Measurements from ENCODE around the gene MBD6.
"Not testable (repeated sequence)": the region's sequence is repeated elsewhere in the genome, so short reads cannot be mapped to it uniquely, and the experiment has no call there.

The MBD6 gene

DNA sequence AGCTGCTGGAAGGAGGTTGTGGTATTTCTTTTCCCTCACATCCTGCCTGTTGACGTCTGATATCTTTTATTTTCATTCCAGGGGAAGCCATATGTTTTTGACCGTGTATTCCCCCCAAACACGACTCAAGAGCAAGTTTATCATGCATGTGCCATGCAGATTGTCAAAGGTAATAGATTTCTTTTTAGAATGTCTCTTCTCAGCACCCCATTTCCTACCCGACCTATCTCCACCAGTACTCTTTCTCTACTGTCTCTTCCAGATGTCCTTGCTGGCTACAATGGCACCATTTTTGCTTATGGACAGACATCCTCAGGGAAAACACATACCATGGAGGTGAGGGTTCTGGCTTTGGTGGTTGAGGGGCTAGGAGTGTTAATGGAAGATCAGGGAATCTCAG, 40.7 kb downstream of the MBD6 start:
- DNase-seq (ENCODE audit: low read depth, low spot score), result no peak
- Histone ChIP-seq H3K4me3 (no peak overlapping the region), H3K9me3 (ENCODE audit: low read depth, low read length) (no peaks in the 10 kb centered on the region), H3K9ac (ENCODE audit: insufficient read length) (no peak overlapping the region), H3K36me3 (ENCODE audit: insufficient read depth, low read length) (no peaks in the 10 kb centered on the region), H3K27ac (no peak overlapping the region)
- TF ChIP-seq FOXP2 (optimal IDR thresholded peaks at IDR 0.05; ENCODE audit: control extremely low read depth, extremely low read length, insufficient read depth), result no peak
- no peak for TF ChIP-seq POLR2AphosphoS5 (IDR thresholded peaks at IDR 0.05; ENCODE audit: borderline replicate concordance, low read depth, low read length)
- no peak for TF ChIP-seq EZH2 (IDR thresholded peaks at IDR 0.05)

GRCh38 chr12:57564178-57564740, 41.6 kb downstream of the MBD6 start:
- no peak for DNase-seq (ENCODE audit: low read depth, low spot score)
- H3K27ac ChIP-seq, result no peak overlapping the region
- no peak overlapping the region for H3K9ac ChIP-seq (ENCODE audit: insufficient read length)
- TF ChIP-seq FOXP2 (optimal IDR thresholded peaks at IDR 0.05; ENCODE audit: control extremely low read depth, extremely low read length, insufficient read depth) (no peak), EZH2 (IDR thresholded peaks at IDR 0.05) (no peak), POLR2AphosphoS5 (IDR thresholded peaks at IDR 0.05; ENCODE audit: borderline replicate concordance, low read depth, low read length) (no peak)
- no peak overlapping the region for H3K4me3 ChIP-seq
- H3K36me3 ChIP-seq (ENCODE audit: insufficient read depth, low read length), result no peaks in the 10 kb centered on the region
- no peaks in the 10 kb centered on the region for H3K9me3 ChIP-seq (ENCODE audit: low read depth, low read length)

GRCh38 chr12:57568838-57569237, 46.2 kb downstream of the MBD6 start:
- TF ChIP-seq EZH2 (IDR thresholded peaks at IDR 0.05) (no peak), POLR2AphosphoS5 (IDR thresholded peaks at IDR 0.05; ENCODE audit: borderline replicate concordance, low read depth, low read length) (no peak), FOXP2 (optimal IDR thresholded peaks at IDR 0.05; ENCODE audit: control extremely low read depth, extremely low read length, insufficient read depth) (no peak)
- Histone ChIP-seq H3K27ac (no peak overlapping the region), H3K4me3 (no peak overlapping the region), H3K9me3 (ENCODE audit: low read depth, low read length) (no peaks in the 10 kb centered on the region), H3K36me3 (ENCODE audit: insufficient read depth, low read length) (no peaks in the 10 kb centered on the region), H3K9ac (ENCODE audit: insufficient read length) (no peak overlapping the region)
- DNase-seq (ENCODE audit: low read depth, low spot score), result no peak

GRCh38 chr12:57569858-57570257, 47.2 kb downstream of the MBD6 start:
- no peak overlapping the region for H3K9ac ChIP-seq (ENCODE audit: insufficient read length)
- no peaks in the 10 kb centered on the region for H3K36me3 ChIP-seq (ENCODE audit: insufficient read depth, low read length)
- no peak for DNase-seq (ENCODE audit: low read depth, low spot score)
- no peak overlapping the region for H3K27ac ChIP-seq
- TF ChIP-seq EZH2 (IDR thresholded peaks at IDR 0.05) (no peak), FOXP2 (optimal IDR thresholded peaks at IDR 0.05; ENCODE audit: control extremely low read depth, extremely low read length, insufficient read depth) (no peak), POLR2AphosphoS5 (IDR thresholded peaks at IDR 0.05; ENCODE audit: borderline replicate concordance, low read depth, low read length) (no peak)
- H3K4me3 ChIP-seq, result no peak overlapping the region
- no peaks in the 10 kb centered on the region for H3K9me3 ChIP-seq (ENCODE audit: low read depth, low read length)

DNA sequence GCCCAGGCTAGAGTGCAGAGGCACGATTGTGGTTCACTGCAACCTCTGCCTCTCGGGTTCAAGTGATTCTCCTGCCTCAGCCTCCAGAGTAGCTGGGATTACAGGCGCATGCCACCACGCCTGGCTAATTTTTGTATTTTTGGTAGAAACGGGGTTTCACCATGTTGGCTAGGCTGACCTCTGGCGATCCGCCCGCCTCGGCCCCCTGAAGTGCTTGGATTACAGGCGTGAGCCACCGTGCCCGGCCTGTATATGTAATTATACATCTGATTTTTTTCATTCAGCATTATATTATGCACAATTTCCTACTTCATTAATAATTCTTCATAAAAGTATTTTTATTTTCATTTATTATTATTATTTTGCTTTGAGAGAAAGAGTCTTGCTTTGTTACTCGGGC, 47.8 kb downstream of the MBD6 start:
- DNase-seq (ENCODE audit: low read depth, low spot score); H3K4me3 ChIP-seq; H3K27ac ChIP-seq; H3K36me3 ChIP-seq (ENCODE audit: insufficient read depth, low read length); H3K9ac ChIP-seq (ENCODE audit: insufficient read length); H3K9me3 ChIP-seq (ENCODE audit: low read depth, low read length): not testable (repeated sequence)

DNA sequence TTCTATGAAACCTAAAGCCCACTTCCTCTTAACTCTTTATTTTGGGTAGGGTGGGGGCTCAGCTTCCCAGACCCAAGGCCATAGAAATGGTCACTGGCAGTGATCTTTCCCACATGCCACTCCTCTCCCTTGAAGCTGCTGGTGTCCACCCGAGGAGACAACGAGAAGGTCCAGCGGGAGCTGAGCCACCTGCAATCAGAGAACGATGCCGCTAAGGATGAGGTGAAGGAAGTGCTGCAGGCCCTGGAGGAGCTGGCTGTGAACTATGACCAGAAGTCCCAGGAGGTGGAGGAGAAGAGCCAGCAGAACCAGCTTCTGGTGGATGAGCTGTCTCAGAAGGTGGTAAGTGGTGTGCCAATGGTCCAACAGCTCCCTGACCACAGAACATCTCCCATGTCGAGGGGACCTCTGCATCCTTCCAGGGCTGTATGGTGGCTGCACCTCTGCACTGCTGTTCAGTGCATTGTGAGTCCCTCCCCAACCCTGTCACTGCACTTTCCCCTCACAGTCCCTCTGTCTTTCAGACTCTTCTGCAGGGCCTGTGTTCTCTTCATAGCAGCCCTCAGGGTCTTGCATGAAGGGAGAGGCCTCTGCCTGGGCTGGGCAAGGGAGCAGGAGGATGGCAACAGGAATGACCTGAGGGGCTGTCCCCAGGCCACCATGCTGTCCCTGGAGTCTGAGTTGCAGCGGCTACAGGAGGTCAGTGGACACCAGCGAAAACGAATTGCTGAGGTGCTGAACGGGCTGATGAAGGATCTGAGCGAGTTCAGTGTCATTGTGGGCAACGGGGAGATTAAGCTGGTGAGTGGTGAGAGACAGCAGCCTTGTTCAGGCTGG, 49.5 kb downstream of the MBD6 start:
- Histone ChIP-seq H3K36me3 (ENCODE audit: insufficient read depth, low read length) (no peaks in the 10 kb centered on the region), H3K9ac (ENCODE audit: insufficient read length) (no peak overlapping the region), H3K4me3 (no peak overlapping the region), H3K9me3 (ENCODE audit: low read depth, low read length) (no peaks in the 10 kb centered on the region), H3K27ac (no peak overlapping the region)
- no peak for DNase-seq (ENCODE audit: low read depth, low spot score)
- TF ChIP-seq FOXP2 (optimal IDR thresholded peaks at IDR 0.05; ENCODE audit: control extremely low read depth, extremely low read length, insufficient read depth) (no peak), EZH2 (IDR thresholded peaks at IDR 0.05) (no peak)

- Histone ChIP-seq H3K27ac (no peak overlapping the region), H3K9ac (ENCODE audit: insufficient read length) (no peak overlapping the region), H3K9me3 (ENCODE audit: low read depth, low read length) (no peaks in the 10 kb centered on the region), H3K4me3 (no peak overlapping the region), H3K36me3 (ENCODE audit: insufficient read depth, low read length) (no peaks in the 10 kb centered on the region)
- no peak for TF ChIP-seq EZH2 (IDR thresholded peaks at IDR 0.05)
- no peak for TF ChIP-seq FOXP2 (optimal IDR thresholded peaks at IDR 0.05; ENCODE audit: control extremely low read depth, extremely low read length, insufficient read depth)
- TF ChIP-seq POLR2AphosphoS5 (IDR thresholded peaks at IDR 0.05; ENCODE audit: borderline replicate concordance, low read depth, low read length), result no peak
- no peak for DNase-seq (ENCODE audit: low read depth, low spot score)
These were observed 52.2 kb downstream of the MBD6 start for GRCh38 chr12:57574795-57575194.

- Histone ChIP-seq H3K27ac (no peak overlapping the region), H3K4me3 (no peak overlapping the region), H3K9me3 (ENCODE audit: low read depth, low read length) (no peaks in the 10 kb centered on the region), H3K9ac (ENCODE audit: insufficient read length) (no peak overlapping the region), H3K36me3 (ENCODE audit: insufficient read depth, low read length) (no peaks in the 10 kb centered on the region)
- DNase-seq (ENCODE audit: low read depth, low spot score), result no peak
- TF ChIP-seq POLR2AphosphoS5 (IDR thresholded peaks at IDR 0.05; ENCODE audit: borderline replicate concordance, low read depth, low read length), result no peak
- TF ChIP-seq FOXP2 (optimal IDR thresholded peaks at IDR 0.05; ENCODE audit: control extremely low read depth, extremely low read length, insufficient read depth), result no peak
- TF ChIP-seq EZH2 (IDR thresholded peaks at IDR 0.05), result no peak
These were observed 53.4 kb downstream of the MBD6 start for GRCh38 chr12:57575771-57576612.
